Vagina (tissue), 2 donors: ENCODE results near the gene MAP2K5. TPM values are rescaled to one million over a fixed set of nuclear protein-coding genes. Genes with fewer than 3 reads are reported as not detected.

ENCODE experiments used
- DNase-seq, 2 donors: peaks; one replicate each; pipeline ENCODE4 v3.0.0-alpha.2; 2017; ENCODE audit errors: extremely low spot score in 2 of 2
- H3K27ac ChIP-seq: fragments of 200-600 bp; sonication (generic); one replicate; pipeline ENCODE4 v1.5.1; 2019
- H3K27me3 ChIP-seq: fragments of 200-600 bp; sonication (generic); one replicate; pipeline ENCODE4 v1.5.1; 2019
- H3K36me3 ChIP-seq, 2 donors: fragments of 200-600 bp; sonication (generic); one replicate each; pipeline ENCODE4 v1.5.1; 2017 to 2019
- H3K4me1 ChIP-seq: fragments of 200-600 bp; sonication (generic); one replicate; pipeline ENCODE4 v1.5.1; 2019
- H3K4me3 ChIP-seq, 2 donors: fragments of 200-600 bp; sonication (generic); 1 replicate in 1 of 2; 2 replicates in 1 of 2; pipeline ENCODE4 v1.5.1; 2016 to 2019
- H3K9me3 ChIP-seq: fragments of 200-600 bp; sonication (generic); one replicate; pipeline ENCODE4 v1.5.1; 2019
- POLR2A ChIP-seq, 2 donors: fragments of 450-650 bp; IDR thresholded peaks; one replicate each; pipeline ENCODE4 v1.6.1; 2017; ENCODE audit warnings: antibody characterized with exemption in 2 of 2, mild to moderate bottlenecking in 2 of 2, moderate library complexity in 2 of 2
- POLR2AphosphoS5 ChIP-seq, 2 donors: sonication (generic); formaldehyde crosslinking; IDR thresholded peaks; one replicate each; pipeline ENCODE4 v1.9.0; 2017; ENCODE audit warnings: antibody characterized with exemption in 2 of 2, mild to moderate bottlenecking in 2 of 2, low read depth in 1 of 2; ENCODE audit not compliant: insufficient read depth in 1 of 2
- intact Hi-C: fragments of 100-400 bp; cut with DNase I; formaldehyde crosslinking; loops from one replicate; pipeline ENCODE4 v1.15.1; 2023
- total RNA-seq: library from RNA; depleted of rRNA; stranded (reverse); fragments of >200 nt; gene quantifications from one replicate; pipeline ENCODE4 v1.2.3, GENCODE V29; 2016
- TF ChIP-seq, protein P1 (sequence below), 3 experiments: fragments of 450-650 bp in 2 of 3; fragments of 200-600 bp in 1 of 3; sonication (generic) in 1 of 3; IDR thresholded peaks; one replicate each; pipeline ENCODE4 v1.5.1; 2017 to 2019; ENCODE audit warnings: antibody characterized with exemption in 3 of 3, mild to moderate bottlenecking in 2 of 3, moderate library complexity in 2 of 3

MAP2K5 gene
- total RNA-seq, 1 donor from 2014 or later, result 13.5 TPM

DNA sequence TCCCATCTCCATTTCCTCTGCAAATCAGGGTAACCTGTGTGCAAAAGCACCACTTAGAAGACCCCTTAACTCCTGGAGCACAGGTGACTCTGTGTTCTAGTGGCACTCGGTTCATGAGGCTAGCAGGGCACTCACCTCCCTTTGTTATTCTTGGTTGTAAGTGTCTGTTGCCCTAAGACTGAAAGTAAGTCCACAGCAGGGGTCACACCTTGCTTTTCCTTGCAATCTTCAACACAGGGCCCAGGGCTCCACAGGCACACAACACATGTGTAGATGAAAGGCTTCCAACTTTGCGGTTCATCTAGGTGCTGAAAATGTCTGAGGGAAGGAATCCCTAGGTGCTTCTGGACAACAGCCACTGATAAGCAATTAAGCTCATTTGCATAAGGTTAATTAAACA, 294.5 kb downstream of the MAP2K5 start:
- intact Hi-C loops, result loop anchor here (5.0 kb wide), 1 partner anchor 295 kb away; the partner anchor contains the start of gene MAP2K5
- Histone ChIP-seq H3K27me3 (peaks cover 17% of the 10 kb centered on the region), H3K9me3 (no peaks in the 10 kb centered on the region), H3K4me3 (no peak overlapping the region), H3K27ac (no peak overlapping the region), H3K4me1 (peaks cover 60% of the 10 kb centered on the region), H3K36me3 (no peaks in the 10 kb centered on the region)
- DNase-seq, result no peak
- TF ChIP-seq POLR2AphosphoS5 (IDR thresholded peaks at IDR 0.05; ENCODE audit: insufficient read depth in 1 of 2, low read depth in 1 of 2), result no peak
- TF ChIP-seq, protein P1, sequence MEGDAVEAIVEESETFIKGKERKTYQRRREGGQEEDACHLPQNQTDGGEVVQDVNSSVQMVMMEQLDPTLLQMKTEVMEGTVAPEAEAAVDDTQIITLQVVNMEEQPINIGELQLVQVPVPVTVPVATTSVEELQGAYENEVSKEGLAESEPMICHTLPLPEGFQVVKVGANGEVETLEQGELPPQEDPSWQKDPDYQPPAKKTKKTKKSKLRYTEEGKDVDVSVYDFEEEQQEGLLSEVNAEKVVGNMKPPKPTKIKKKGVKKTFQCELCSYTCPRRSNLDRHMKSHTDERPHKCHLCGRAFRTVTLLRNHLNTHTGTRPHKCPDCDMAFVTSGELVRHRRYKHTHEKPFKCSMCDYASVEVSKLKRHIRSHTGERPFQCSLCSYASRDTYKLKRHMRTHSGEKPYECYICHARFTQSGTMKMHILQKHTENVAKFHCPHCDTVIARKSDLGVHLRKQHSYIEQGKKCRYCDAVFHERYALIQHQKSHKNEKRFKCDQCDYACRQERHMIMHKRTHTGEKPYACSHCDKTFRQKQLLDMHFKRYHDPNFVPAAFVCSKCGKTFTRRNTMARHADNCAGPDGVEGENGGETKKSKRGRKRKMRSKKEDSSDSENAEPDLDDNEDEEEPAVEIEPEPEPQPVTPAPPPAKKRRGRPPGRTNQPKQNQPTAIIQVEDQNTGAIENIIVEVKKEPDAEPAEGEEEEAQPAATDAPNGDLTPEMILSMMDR (IDR thresholded peaks at IDR 0.05), result no peak
- TF ChIP-seq POLR2A (IDR thresholded peaks at IDR 0.05), result no peak

DNA sequence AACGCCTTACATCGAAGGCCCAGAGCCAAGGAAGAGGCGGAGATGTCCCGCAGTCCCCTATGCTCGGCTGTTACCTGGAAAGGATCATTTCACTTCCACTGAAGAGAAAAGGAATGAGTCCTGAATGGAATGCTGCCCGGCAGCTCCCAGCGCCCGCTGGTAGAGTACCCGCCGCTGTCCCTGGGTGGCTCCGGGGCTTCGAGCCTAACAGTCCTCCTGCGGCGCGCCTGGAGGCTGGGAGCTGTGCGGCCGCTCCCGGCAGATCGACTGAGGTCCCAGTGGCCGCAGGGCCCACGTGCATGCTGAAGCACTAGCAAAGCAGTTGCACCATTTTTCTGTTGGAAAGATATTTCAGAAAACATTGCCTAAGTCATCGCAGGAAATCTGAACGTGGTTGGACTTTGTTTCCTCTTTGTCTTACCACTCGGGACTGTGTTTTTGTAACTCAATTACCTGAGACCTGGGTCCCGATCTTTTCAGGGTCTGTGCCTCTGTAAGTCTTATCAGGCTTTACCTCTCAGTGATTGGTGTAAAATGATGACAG, 296.4 kb downstream of the MAP2K5 start:
- peak overlapping the region; percentile 31 to 91 for H3K4me3 ChIP-seq
- no peaks in the 10 kb centered on the region for H3K9me3 ChIP-seq
- TF ChIP-seq POLR2AphosphoS5 (IDR thresholded peaks at IDR 0.05; ENCODE audit: insufficient read depth in 1 of 2, low read depth in 1 of 2), result peak in 1 of 2 donors; percentile 29
- TF ChIP-seq, protein P1 (IDR thresholded peaks at IDR 0.05), result no peak
- H3K4me1 ChIP-seq, result peaks cover 47% of the 10 kb centered on the region
- H3K27ac ChIP-seq, result peak overlapping the region; percentile 99
- H3K27me3 ChIP-seq, result peaks cover 10% of the 10 kb centered on the region
- intact Hi-C loops, result loop anchor here (5.0 kb wide), 1 partner anchor 297 kb away; the partner anchor contains the start of gene MAP2K5
- no peaks in the 10 kb centered on the region for H3K36me3 ChIP-seq
- DNase-seq, result no peak

DNA sequence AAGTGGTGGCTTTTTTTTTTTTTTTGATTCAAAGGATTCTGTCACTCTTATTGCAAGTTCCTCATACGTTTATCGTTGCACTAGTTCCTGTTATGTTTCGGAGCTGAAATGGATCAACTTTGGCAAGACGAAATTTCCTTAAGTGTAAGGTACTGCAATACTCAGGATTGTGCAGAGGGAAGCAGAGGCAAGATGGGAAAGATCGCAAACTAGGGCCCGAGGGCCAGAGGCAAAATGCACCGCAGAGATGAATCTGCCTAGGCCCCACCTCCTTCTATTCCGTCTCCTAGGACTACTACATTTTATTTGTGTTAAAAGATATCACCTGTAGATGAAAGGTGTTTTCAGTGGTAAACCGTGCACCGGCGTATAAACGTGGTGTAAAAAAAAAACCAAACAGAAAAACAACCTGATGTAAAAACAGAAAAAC, 297.0 kb downstream of the MAP2K5 start:
- H3K9me3 ChIP-seq, result no peaks in the 10 kb centered on the region
- peak overlapping the region; percentile 84 to 91 for H3K4me3 ChIP-seq
- DNase-seq, result no peak
- H3K27me3 ChIP-seq, result peaks cover 6% of the 10 kb centered on the region
- H3K36me3 ChIP-seq, result no peaks in the 10 kb centered on the region
- peaks cover 41% of the 10 kb centered on the region for H3K4me1 ChIP-seq
- intact Hi-C loops, result loop anchor here (5.0 kb wide), 1 partner anchor 297 kb away; the partner anchor contains the start of gene MAP2K5
- peak overlapping the region; percentile 99 for H3K27ac ChIP-seq
- TF ChIP-seq POLR2AphosphoS5 (IDR thresholded peaks at IDR 0.05; ENCODE audit: insufficient read depth in 1 of 2, low read depth in 1 of 2) (no peak), POLR2A (IDR thresholded peaks at IDR 0.05) (no peak)
- TF ChIP-seq, protein P1 (IDR thresholded peaks at IDR 0.05), result no peak

DNA sequence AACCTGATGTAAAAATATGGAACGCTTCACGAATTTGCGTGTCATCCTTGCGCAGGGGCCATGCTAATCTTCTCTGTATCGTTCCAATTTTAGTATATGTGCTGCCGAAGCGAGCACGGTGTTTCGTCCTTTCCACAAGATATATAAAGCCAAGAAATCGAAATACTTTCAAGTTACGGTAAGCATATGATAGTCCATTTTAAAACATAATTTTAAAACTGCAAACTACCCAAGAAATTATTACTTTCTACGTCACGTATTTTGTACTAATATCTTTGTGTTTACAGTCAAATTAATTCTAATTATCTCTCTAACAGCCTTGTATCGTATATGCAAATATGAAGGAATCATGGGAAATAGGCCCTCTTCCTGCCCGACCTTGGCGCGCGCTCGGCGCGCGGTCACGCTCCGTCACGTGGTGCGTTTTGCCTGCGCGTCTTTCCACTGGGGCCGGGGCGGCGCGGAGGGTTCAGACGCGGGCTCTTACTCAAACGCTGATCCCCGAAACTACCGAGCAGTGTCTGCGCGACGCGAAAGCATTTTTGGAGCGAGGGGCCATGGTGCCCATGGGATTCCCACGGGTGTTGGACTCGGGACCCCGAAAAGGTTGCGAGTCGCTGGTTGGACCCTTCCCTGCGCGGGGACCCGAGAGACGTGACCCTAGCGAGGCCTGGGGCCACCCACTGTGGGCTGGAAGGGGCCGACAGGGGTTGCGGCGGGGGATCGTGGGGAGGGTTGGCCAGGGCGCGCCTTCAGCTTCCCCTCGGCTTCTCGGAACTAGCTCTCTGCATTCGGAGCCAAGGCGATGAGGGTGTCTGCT, 297.6 kb downstream of the MAP2K5 start, which contains the start of gene RNU6-1:
TSS of gene RNU6-1 (minus strand) at position 117 of the 820 bp plus-strand sequence.
- H3K36me3 ChIP-seq, result no peaks in the 10 kb centered on the region
- DNase-seq, result peak in 1 of 2 donors; percentile 94
- H3K27me3 ChIP-seq, result no peaks in the 10 kb centered on the region
- H3K9me3 ChIP-seq, result no peaks in the 10 kb centered on the region
- intact Hi-C loops, result loop anchor here (5.0 kb wide), 1 partner anchor 298 kb away; the partner anchor contains the start of gene MAP2K5
- TF ChIP-seq POLR2A (IDR thresholded peaks at IDR 0.05), result peak in 1 of 2 donors; percentile 92
- peak; percentile 98 to 99 for TF ChIP-seq POLR2AphosphoS5 (IDR thresholded peaks at IDR 0.05; ENCODE audit: insufficient read depth in 1 of 2, low read depth in 1 of 2)
- TF ChIP-seq, protein P1 (IDR thresholded peaks at IDR 0.05), result peak in 1 of 3 experiments; percentile 22
- peak within 1 kb of the TSS; percentile 99 for H3K27ac ChIP-seq
- peaks cover 34% of the 10 kb centered on the region for H3K4me1 ChIP-seq
- peak within 1 kb of the TSS; percentile 84 to 91 for H3K4me3 ChIP-seq
